Calu3 (cell line): ENCODE results near the gene PTPRA. TPM values are rescaled to one million over a fixed set of nuclear protein-coding genes. Genes with fewer than 3 reads are reported as not detected.
"Not testable (repeated sequence)": the region's sequence is repeated elsewhere in the genome, so short reads cannot be mapped to it uniquely, and the experiment has no call there.

Source experiments
- BruUV-seq: library from RNA; stranded (reverse); fragments of 400-500 nt; replicated peaks from 2 replicates; lab custom pipeline; 2021; lab: Mats Ljungman, UMichigan
- CTCF ChIA-PET: fragments of 300-600 bp; sonication (Branson Sonifier 250); formaldehyde crosslinking; loops from one replicate; lab custom pipeline; 2022; ENCODE audit warnings: antibody characterized with exemption; lab: Charles Lee
- DNase-seq: peaks from one replicate; pipeline ENCODE4 v3.0.0; 2022
- H3K27ac Mint-ChIP-seq: one replicate; pipeline ENCODE4 v1.8.0; 2022; ENCODE audit warnings: mixed read lengths; ENCODE audit not compliant: unreplicated experiment
- H3K27me3 Mint-ChIP-seq: one replicate; pipeline ENCODE4 v1.8.0; 2022; ENCODE audit warnings: mixed read lengths; ENCODE audit not compliant: unreplicated experiment
- H3K36me3 Mint-ChIP-seq: one replicate; pipeline ENCODE4 v1.8.0; 2022; ENCODE audit warnings: mild to moderate bottlenecking, moderate library complexity, mixed read lengths; ENCODE audit not compliant: insufficient read depth, unreplicated experiment
- H3K4me1 Mint-ChIP-seq: one replicate; pipeline ENCODE4 v1.8.0; 2022; ENCODE audit warnings: mild to moderate bottlenecking, low read depth, mixed read lengths; ENCODE audit not compliant: unreplicated experiment
- H3K4me3 Mint-ChIP-seq: one replicate; pipeline ENCODE4 v1.8.0; 2022; ENCODE audit warnings: mild to moderate bottlenecking, low read depth, moderate library complexity, mixed read lengths; ENCODE audit not compliant: unreplicated experiment
- H3K9me3 Mint-ChIP-seq: one replicate; pipeline ENCODE4 v1.8.0; 2022; ENCODE audit warnings: low read depth, mixed read lengths; ENCODE audit not compliant: unreplicated experiment
- CTCF ChIP-seq: fragments of 200-600 bp; IDR thresholded peaks from one replicate; pipeline ENCODE4 v1.8.0; 2022; ENCODE audit warnings: antibody characterized with exemption; ENCODE audit not compliant: unreplicated experiment
- intact Hi-C: fragments of 100-400 bp; cut with micrococcal nuclease; formaldehyde crosslinking; loops from one replicate; pipeline ENCODE4 v1.10.0; 2022; ENCODE audit not compliant: unreplicated experiment
- total RNA-seq: library from RNA; stranded (reverse); gene quantifications from 2 replicates; pipeline ENCODE4 v1.2.3, GENCODE V29; 2022

PTPRA gene
- total RNA-seq, 1 experiment from 2014 or later, result 30.2 TPM

- Mint-ChIP-seq H3K4me3 (no peak overlapping the region), H3K36me3 (peaks cover 9% of the 10 kb centered on the region), H3K27ac (no peak overlapping the region), H3K9me3 (no peaks in the 10 kb centered on the region), H3K27me3 (no peaks in the 10 kb centered on the region), H3K4me1 (peaks cover 7% of the 10 kb centered on the region)
- DNase-seq, result no peak
- no TSS peak for BruUV-seq
- intact Hi-C loops, result loop anchor here (5.0 kb wide), 1 partner anchor 66 kb away; no protein-coding TSS in a partner anchor
- CTCF ChIA-PET, result no interaction called here
- no peak for TF ChIP-seq CTCF
Measured at GRCh38 chr20:3051385-3052019, 178.2 kb downstream of the PTPRA start.

GRCh38 chr20:3059489-3059888, 186.2 kb downstream of the PTPRA start:
- DNase-seq, result no peak
- Mint-ChIP-seq H3K4me3 (no peak overlapping the region), H3K9me3 (no peaks in the 10 kb centered on the region), H3K36me3 (no peaks in the 10 kb centered on the region), H3K27ac (no peak overlapping the region), H3K27me3 (no peaks in the 10 kb centered on the region), H3K4me1 (no peaks in the 10 kb centered on the region)
- intact Hi-C loops, result no loop called here
- no TSS peak for BruUV-seq
- CTCF ChIA-PET, result no interaction called here
- no peak for TF ChIP-seq CTCF

- H3K4me1 Mint-ChIP-seq, H3K4me3 Mint-ChIP-seq, H3K9me3 Mint-ChIP-seq, BruUV-seq, H3K27ac Mint-ChIP-seq, DNase-seq, intact Hi-C loops, CTCF ChIA-PET, H3K36me3 Mint-ChIP-seq: not testable (repeated sequence)
- peaks cover 13% of the 10 kb centered on the region for H3K27me3 Mint-ChIP-seq
Measured at GRCh38 chr20:3064119-3064518, 190.8 kb downstream of the PTPRA start.

- H3K4me3 Mint-ChIP-seq, result no peak overlapping the region
- BruUV-seq, result no TSS peak
- no peaks in the 10 kb centered on the region for H3K4me1 Mint-ChIP-seq
- CTCF ChIA-PET, result no interaction called here
- H3K27me3 Mint-ChIP-seq, result peaks cover 25% of the 10 kb centered on the region
- no peak for DNase-seq
- no peak for TF ChIP-seq CTCF
- no peak overlapping the region for H3K27ac Mint-ChIP-seq
- no peaks in the 10 kb centered on the region for H3K36me3 Mint-ChIP-seq
- intact Hi-C loops, result no loop called here
- no peaks in the 10 kb centered on the region for H3K9me3 Mint-ChIP-seq
Measured at GRCh38 chr20:3067139-3068014, 194.1 kb downstream of the PTPRA start.
